Heart right ventricle (tissue), 16 donors: ENCODE data around the gene ZNF341. TPM values are rescaled to one million over a fixed set of nuclear protein-coding genes. Genes with fewer than 3 reads are reported as not detected.

ENCODE experiments used
- ATAC-seq, 8 donors: fragments of 200-7000 bp; cut with Tn5 transposase; one replicate each; pipeline ENCODE4 v1.9.1; 2020; ENCODE audit warnings: mild to moderate bottlenecking in 8 of 8, moderate library complexity in 8 of 8, moderate number of reproducible peaks in 1 of 8
- DNase-seq, 2 donors: peaks; one replicate each; pipeline ENCODE4 v3.0.0-alpha.2; 2020
- H3K27ac ChIP-seq, 10 donors: fragments of 200-600 bp; sonication (generic) in 2 of 10; one replicate each; pipeline versions ENCODE4 v1.5.0 to v1.8.0; 2020 to 2022; ENCODE audit warnings: mild to moderate bottlenecking in 3 of 10
- H3K27me3 ChIP-seq, 7 donors: fragments of 200-600 bp; one replicate each; pipeline ENCODE4 v1.8.0; 2021 to 2022; ENCODE audit warnings: mild to moderate bottlenecking in 2 of 7
- H3K36me3 ChIP-seq, 9 donors: fragments of 200-600 bp; sonication (generic) in 1 of 9; one replicate each; pipeline versions ENCODE4 v1.5.0 to v1.8.0; 2020 to 2022; ENCODE audit warnings: mild to moderate bottlenecking in 2 of 9
- H3K4me1 ChIP-seq, 9 donors: fragments of 200-600 bp; sonication (generic) in 1 of 9; one replicate each; pipeline versions ENCODE4 v1.5.0 to v1.8.0; 2020 to 2022; ENCODE audit warnings: mild to moderate bottlenecking in 4 of 9
- H3K4me3 ChIP-seq, 10 donors: fragments of 200-600 bp; sonication (generic) in 2 of 10; one replicate each; pipeline versions ENCODE4 v1.5.0 to v1.8.0; 2020 to 2022; ENCODE audit warnings: mild to moderate bottlenecking in 7 of 10, moderate library complexity in 2 of 10
- H3K9me3 ChIP-seq, 11 donors: fragments of 200-600 bp in 10 of 11; sonication (generic) in 2 of 11; one replicate each; pipeline versions ENCODE4 v1.5.0 to v1.8.0; 2013 to 2022; ENCODE audit warnings: mild to moderate bottlenecking in 2 of 11, control low read depth in 1 of 11, moderate library complexity in 1 of 11
- WGBS, 2 donors: extraction: QIAGEN DNeasy Blood & Tissue Kit; methylation state at CpG; one replicate each; pipeline ENCODE4 v1.1.7; 2013; ENCODE audit warnings: inconsistent platforms in 1 of 2; 5-methylcytosine and 5-hydroxymethylcytosine counted together
- intact Hi-C, 10 donors: fragments of 100-400 bp; cut with DNase I; formaldehyde crosslinking; loops; one replicate each; pipeline versions ENCODE4 v1.11.1 to v1.14.2; 2022
- polyA plus RNA-seq, 2 donors: library from polyadenylated mRNA; stranded (reverse); fragments of 200-250 nt; gene quantifications; one replicate each; pipeline ENCODE4 v1.2.3, GENCODE V29; 2013
- total RNA-seq, 10 donors: library from RNA; stranded (reverse); fragmentation: NEBNext Ultra II Directional in 3 of 10; extraction: Animal tissue kit (Norgen Biotek cat#: 25700) in 3 of 10; gene quantifications; one replicate each; pipeline versions ENCODE4 v1.2.1 to v1.2.4, GENCODE V29; 2021 to 2023
- TF ChIP-seq, protein P1 (sequence below), 9 donors: fragments of 200-600 bp; sonication (generic) in 2 of 9; IDR thresholded peaks; one replicate each; pipeline versions ENCODE4 v1.5.0 to v1.8.0; 2021 to 2022; ENCODE audit warnings: antibody characterized with exemption in 9 of 9, mild to moderate bottlenecking in 5 of 9, moderate library complexity in 1 of 9
- donor health status: Arrhythmogenic right ventricular cardiomyopathy.
- donor health status: ischemic (EF 13 %, LVEDD 7.1; RV severe dilation, severe dysfunction).
- donor health status: healthy with polysubstance abuse.
- donor health status: DM: no; HTN: yes; CAD: no.
- donor health status: DM: no; HTN: no; CAD: no.
- donor health status: ischemic (EF 25% LVEDD 6.9; RV normal size, moderate dysfunction).
- donor health status: ischemic (EF 25% LVEDD 5.7; RV mildly dilated, moderate dysfunction).
- donor health status: healthy.
- donor health status: DM: yes; HTN: yes; CAD: no.
- donor health status: Ischemic cardiomyopathy.
- donor health status: ischemic (EF 35%, LVEDD 5.7; RV mildly dilated, moderate dysfunction).
- donor health status: nonischemic (EF 11% LVEDD 7.7; RV severe dilation, severe dysfunction).
- donor health status: DM: yes; HTN: yes; CAD: no.
- donor health status: PGD.
- donor health status: ischemic (EF 29% LVEDD 5.4; RV normal size, mild dysfunction).
- donor health status: nonischemic (EF 23%, LVEDD 6.1; RV moderate dilation, normal function).

The ZNF341 gene
- total and polyA plus RNA-seq, 12 donors = 0.85 to 3.7 (median 1.7) TPM

DNA sequence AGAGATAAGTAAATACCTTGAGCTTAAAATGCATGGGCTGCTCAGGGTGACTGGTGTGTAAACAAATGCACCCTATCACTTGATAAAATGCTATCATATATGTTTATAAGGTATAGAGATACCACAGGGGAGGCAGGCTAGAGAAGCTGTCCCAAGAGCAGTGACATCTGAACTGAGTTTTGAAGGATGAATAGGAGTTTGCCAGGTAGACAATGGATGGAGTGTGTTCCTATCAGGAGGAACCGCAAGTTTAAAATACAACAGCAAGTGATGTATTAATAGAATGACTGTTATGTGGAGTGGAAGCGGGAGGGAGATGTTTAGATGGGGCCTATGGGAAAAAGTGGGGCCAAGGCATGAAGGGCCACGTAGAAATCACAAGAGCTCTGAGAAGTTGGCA is 40.6 kb downstream of the ZNF341 start:
- 80 to 84% methylated on average over 3 of the region's 3 CpGs for WGBS, 2 donors
- no peak for ATAC-seq

DNA sequence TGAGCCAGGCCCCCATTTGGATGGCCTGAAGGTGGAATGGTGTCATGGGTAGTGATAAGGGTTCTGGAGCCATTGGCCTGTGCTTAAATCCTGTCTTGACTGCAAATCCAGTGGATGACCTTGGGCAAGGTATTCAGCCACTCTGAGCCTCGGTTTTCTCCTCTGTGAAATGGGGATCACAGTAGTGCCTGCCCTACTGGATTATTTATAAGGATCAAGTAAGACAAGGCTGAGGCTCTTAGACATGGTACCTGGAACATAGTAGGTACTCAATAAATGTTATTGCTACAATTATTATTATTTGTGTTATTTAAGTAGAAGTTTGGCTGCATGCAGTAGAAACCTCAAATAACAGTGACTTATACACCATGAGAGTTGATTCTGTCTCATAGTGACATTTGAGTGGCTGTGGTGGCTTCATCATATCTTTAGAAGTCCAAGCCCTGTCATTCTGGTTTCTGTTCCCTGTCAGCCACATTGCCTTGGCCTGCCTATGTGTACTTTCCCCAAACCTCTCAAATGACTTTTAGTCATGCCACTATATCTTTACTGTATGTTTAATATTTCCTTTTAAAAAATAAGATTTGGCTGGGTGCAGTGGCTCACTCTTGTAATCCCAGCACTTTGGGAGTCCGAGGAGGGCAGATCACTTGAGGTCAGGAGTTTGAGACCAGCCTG is 41.8 kb downstream of the ZNF341 start:
- intact Hi-C loops = no loop called here
- peaks cover 0 to 9% (median 0%) of the 10 kb centered on the region in 9 donors for H3K4me1 ChIP-seq
- WGBS, 2 donors = 78 to 82% methylated on average over 2 of the region's 2 CpGs

More for the DNA sequence above, 40.6 kb downstream of the ZNF341 start:
- Histone ChIP-seq H3K9me3 (no peaks in the 10 kb centered on the region), H3K27ac (no peak overlapping the region), H3K27me3 (no peaks in the 10 kb centered on the region), H3K36me3 (peaks cover 0 to 40% (median 10%) of the 10 kb centered on the region in 9 donors), H3K4me3 (no peak overlapping the region), H3K4me1 (peaks cover 0 to 9% (median 0%) of the 10 kb centered on the region in 9 donors)
- intact Hi-C loops = no loop called here
- TF ChIP-seq, protein P1, sequence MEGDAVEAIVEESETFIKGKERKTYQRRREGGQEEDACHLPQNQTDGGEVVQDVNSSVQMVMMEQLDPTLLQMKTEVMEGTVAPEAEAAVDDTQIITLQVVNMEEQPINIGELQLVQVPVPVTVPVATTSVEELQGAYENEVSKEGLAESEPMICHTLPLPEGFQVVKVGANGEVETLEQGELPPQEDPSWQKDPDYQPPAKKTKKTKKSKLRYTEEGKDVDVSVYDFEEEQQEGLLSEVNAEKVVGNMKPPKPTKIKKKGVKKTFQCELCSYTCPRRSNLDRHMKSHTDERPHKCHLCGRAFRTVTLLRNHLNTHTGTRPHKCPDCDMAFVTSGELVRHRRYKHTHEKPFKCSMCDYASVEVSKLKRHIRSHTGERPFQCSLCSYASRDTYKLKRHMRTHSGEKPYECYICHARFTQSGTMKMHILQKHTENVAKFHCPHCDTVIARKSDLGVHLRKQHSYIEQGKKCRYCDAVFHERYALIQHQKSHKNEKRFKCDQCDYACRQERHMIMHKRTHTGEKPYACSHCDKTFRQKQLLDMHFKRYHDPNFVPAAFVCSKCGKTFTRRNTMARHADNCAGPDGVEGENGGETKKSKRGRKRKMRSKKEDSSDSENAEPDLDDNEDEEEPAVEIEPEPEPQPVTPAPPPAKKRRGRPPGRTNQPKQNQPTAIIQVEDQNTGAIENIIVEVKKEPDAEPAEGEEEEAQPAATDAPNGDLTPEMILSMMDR (IDR thresholded peaks at IDR 0.05) = no peak
- DNase-seq = no peak

DNA sequence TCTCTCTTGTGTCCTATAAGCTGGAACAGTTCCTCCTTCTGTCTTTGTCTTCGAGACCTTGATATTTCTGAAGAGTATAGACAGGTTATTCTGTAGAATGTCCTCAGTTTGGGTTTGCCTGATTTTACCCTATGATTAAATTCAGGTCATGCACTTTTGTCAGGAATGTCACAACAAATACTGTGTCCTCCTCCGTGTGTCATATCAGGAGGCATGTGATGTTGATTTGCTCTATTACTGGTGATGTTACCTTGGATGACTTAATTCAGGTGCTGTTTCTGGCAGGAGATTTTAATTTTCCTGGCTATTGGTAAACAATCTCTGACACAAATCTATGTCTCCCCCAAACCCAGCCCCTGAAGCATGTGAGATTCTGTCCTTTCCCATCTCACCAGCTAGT is 46.0 kb downstream of the ZNF341 start:
- WGBS, 2 donors = 83 to 88% methylated on average over 2 of the region's 2 CpGs

More for the DNA sequence above, 41.8 kb downstream of the ZNF341 start:
- TF ChIP-seq, protein P1 (IDR thresholded peaks at IDR 0.05) = no peak
- Histone ChIP-seq H3K36me3 (peaks cover 0 to 28% (median 0%) of the 10 kb centered on the region in 9 donors), H3K27ac (peak overlapping the region in 1 of 10 donors; percentile 10), H3K27me3 (no peaks in the 10 kb centered on the region), H3K9me3 (no peaks in the 10 kb centered on the region), H3K4me3 (no peak overlapping the region)
- ATAC-seq (peak in 4 of 8 donors; percentile 47 to 66 (median 56)), DNase-seq (no peak)

DNA sequence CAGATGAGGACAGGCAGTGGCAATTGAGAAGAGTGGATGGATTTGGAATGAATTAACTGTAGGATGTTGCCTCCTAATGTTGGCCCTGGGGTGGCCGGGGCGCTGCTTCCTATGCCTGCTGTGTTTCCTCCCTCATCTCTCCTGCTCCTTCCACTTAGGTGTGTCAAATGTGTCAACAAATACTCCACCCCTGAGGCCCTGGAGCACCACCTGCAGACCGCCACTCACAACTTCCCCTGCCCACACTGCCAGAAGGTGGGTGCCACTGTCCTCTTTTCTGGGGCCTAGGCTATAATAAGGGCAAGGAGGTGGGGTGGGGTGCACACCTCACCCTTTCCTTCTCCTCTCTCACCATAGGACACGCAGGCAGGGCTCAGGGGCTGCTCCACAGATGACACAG is 49.3 kb downstream of the ZNF341 start:
- Histone ChIP-seq H3K4me1 (peaks cover 0 to 9% (median under 1%) of the 10 kb centered on the region in 9 donors), H3K27ac (no peak overlapping the region), H3K4me3 (no peak overlapping the region), H3K27me3 (no peaks in the 10 kb centered on the region), H3K36me3 (peaks cover 0 to 21% (median 8%) of the 10 kb centered on the region in 9 donors), H3K9me3 (no peaks in the 10 kb centered on the region)
- 88 to 96% methylated on average over 4 of the region's 4 CpGs for WGBS, 2 donors
- TF ChIP-seq, protein P1 (IDR thresholded peaks at IDR 0.05) = no peak
- no peak for ATAC-seq
- no peak for DNase-seq
- intact Hi-C loops = no loop called here

More for the DNA sequence above, 46.0 kb downstream of the ZNF341 start:
- Histone ChIP-seq H3K36me3 (peaks cover 0 to 27% (median 8%) of the 10 kb centered on the region in 9 donors), H3K4me3 (no peak overlapping the region), H3K27ac (no peak overlapping the region), H3K27me3 (no peaks in the 10 kb centered on the region), H3K4me1 (peaks cover 0 to 9% (median 0%) of the 10 kb centered on the region in 9 donors), H3K9me3 (no peaks in the 10 kb centered on the region)
- no peak for ATAC-seq
- DNase-seq = no peak
- TF ChIP-seq, protein P1 (IDR thresholded peaks at IDR 0.05) = no peak
- intact Hi-C loops = no loop called here
